Measurements from ENCODE around the gene CD58.
"Not testable (repeated sequence)": the region's sequence is repeated elsewhere in the genome, so short reads cannot be mapped to it uniquely, and the experiment has no call there.

The CD58 gene

GRCh38 chr1:116570358-116571214, at the start of gene CD58:
Gene CD58 (minus strand): TSS chr1:116571026. CDS start chr1:116570972, 54 bp downstream.
- peak; percentile 69 to 72 for DNase-seq (ENCODE audit: low read depth in 1 of 2, low spot score in 1 of 2)

GRCh38 chr1:116620392-116620791, 49.6 kb upstream of the CD58 start:
- not testable (repeated sequence) for DNase-seq (ENCODE audit: low read depth in 1 of 2, low spot score in 1 of 2)

- not testable (repeated sequence) for DNase-seq (ENCODE audit: low read depth in 1 of 2, low spot score in 1 of 2)
Measured at GRCh38 chr1:116619106-116619505, 48.3 kb upstream of the CD58 start.

GRCh38 chr1:116617808-116618207, 47.0 kb upstream of the CD58 start:
- DNase-seq (ENCODE audit: low read depth in 1 of 2, low spot score in 1 of 2), result not testable (repeated sequence)

- not testable (repeated sequence) for DNase-seq (ENCODE audit: low read depth in 1 of 2, low spot score in 1 of 2)
Measured at GRCh38 chr1:116613825-116614224, 43.0 kb upstream of the CD58 start.

GRCh38 chr1:116609801-116610371, 39.1 kb upstream of the CD58 start:
- not testable (repeated sequence) for DNase-seq (ENCODE audit: low read depth in 1 of 2, low spot score in 1 of 2)

- not testable (repeated sequence) for DNase-seq (ENCODE audit: low read depth in 1 of 2, low spot score in 1 of 2)
Measured at GRCh38 chr1:116608841-116609240, 38.0 kb upstream of the CD58 start.

GRCh38 chr1:116608151-116608550, 37.3 kb upstream of the CD58 start:
- DNase-seq (ENCODE audit: low read depth in 1 of 2, low spot score in 1 of 2), result not testable (repeated sequence)

GRCh38 chr1:116607463-116607862, 36.6 kb upstream of the CD58 start:
- not testable (repeated sequence) for DNase-seq (ENCODE audit: low read depth in 1 of 2, low spot score in 1 of 2)

GRCh38 chr1:116606067-116606466, 35.2 kb upstream of the CD58 start:
- not testable (repeated sequence) for DNase-seq (ENCODE audit: low read depth in 1 of 2, low spot score in 1 of 2)

GRCh38 chr1:116605315-116605714, 34.5 kb upstream of the CD58 start:
- DNase-seq (ENCODE audit: low read depth in 1 of 2, low spot score in 1 of 2), result no peak

- DNase-seq (ENCODE audit: low read depth in 1 of 2, low spot score in 1 of 2), result not testable (repeated sequence)
Measured at GRCh38 chr1:116604408-116604807, 33.6 kb upstream of the CD58 start.

- not testable (repeated sequence) for DNase-seq (ENCODE audit: low read depth in 1 of 2, low spot score in 1 of 2)
Measured at GRCh38 chr1:116603646-116604045, 32.8 kb upstream of the CD58 start.

- not testable (repeated sequence) for DNase-seq (ENCODE audit: low read depth in 1 of 2, low spot score in 1 of 2)
Measured at GRCh38 chr1:116599369-116599768, 28.5 kb upstream of the CD58 start.

GRCh38 chr1:116598420-116599036, 27.7 kb upstream of the CD58 start:
- DNase-seq (ENCODE audit: low read depth in 1 of 2, low spot score in 1 of 2), result not testable (repeated sequence)

- not testable (repeated sequence) for DNase-seq (ENCODE audit: low read depth in 1 of 2, low spot score in 1 of 2)
Measured at GRCh38 chr1:116597388-116597787, 26.6 kb upstream of the CD58 start.

GRCh38 chr1:116596742-116597307, 26.0 kb upstream of the CD58 start:
- not testable (repeated sequence) for DNase-seq (ENCODE audit: low read depth in 1 of 2, low spot score in 1 of 2)

GRCh38 chr1:116595946-116596741, 25.3 kb upstream of the CD58 start:
- not testable (repeated sequence) for DNase-seq (ENCODE audit: low read depth in 1 of 2, low spot score in 1 of 2)

- not testable (repeated sequence) for DNase-seq (ENCODE audit: low read depth in 1 of 2, low spot score in 1 of 2)
Measured at GRCh38 chr1:116595065-116595840, 24.4 kb upstream of the CD58 start.

GRCh38 chr1:116593977-116594376, 23.2 kb upstream of the CD58 start:
- DNase-seq (ENCODE audit: low read depth in 1 of 2, low spot score in 1 of 2), result not testable (repeated sequence)

Measured in stimulated activated CD4-positive, alpha-beta T cell treated with anti-CD3 and anti-CD28 coated beads, Interleukin-15, amount 100 ng/mL, for 1 hour (primary cell).